Sigmoid colon (tissue), 4 donors: ENCODE results near the gene NR2F1.

ENCODE experiments used
- CTCF ChIP-seq, 4 experiments: fragments of 450-650 bp in 3 of 4; fragments of 200-600 bp in 1 of 4; IDR thresholded peaks; one replicate each; pipeline ENCODE4 v1.5.1; 2016 to 2019; ENCODE audit warnings: antibody characterized with exemption in 4 of 4, mild to moderate bottlenecking in 3 of 4, moderate library complexity in 2 of 4
- EP300 ChIP-seq, 4 donors: sonication (generic); formaldehyde crosslinking; IDR thresholded peaks; one replicate each; pipeline ENCODE4 v1.6.1; 2017; ENCODE audit warnings: antibody characterized with exemption in 4 of 4
- POLR2A ChIP-seq, 2 donors: fragments of 450-650 bp; IDR thresholded peaks; one replicate each; pipeline ENCODE4 v1.6.1; 2016; ENCODE audit warnings: antibody characterized with exemption in 2 of 2, mild to moderate bottlenecking in 2 of 2, moderate library complexity in 2 of 2
- POLR2AphosphoS5 ChIP-seq, 4 donors: sonication (generic); formaldehyde crosslinking; IDR thresholded peaks; one replicate each; pipeline ENCODE4 v1.6.1; 2017; ENCODE audit warnings: antibody characterized with exemption in 4 of 4

- TF ChIP-seq CTCF (IDR thresholded peaks at IDR 0.05) (no peak), POLR2AphosphoS5 (IDR thresholded peaks at IDR 0.05) (no peak), POLR2A (IDR thresholded peaks at IDR 0.05) (no peak), EP300 (IDR thresholded peaks at IDR 0.05) (no peak)
Measured at GRCh38 chr5:93623153-93623552, 40.1 kb downstream of the NR2F1 start.
